C4-2B (cell line): ENCODE data around the gene LUM.

Experiments used
- ZFX ChIP-seq: fragments of 450-650 bp; IDR thresholded peaks from 2 replicates; pipeline ENCODE4 v1.6.1; 2017
- TF ChIP-seq, protein P1 (sequence below): fragments of 450-650 bp; conservative IDR thresholded peaks from 2 replicates; pipeline ENCODE4 v1.5.1; 2017; ENCODE audit warnings: mild to moderate bottlenecking

DNA sequence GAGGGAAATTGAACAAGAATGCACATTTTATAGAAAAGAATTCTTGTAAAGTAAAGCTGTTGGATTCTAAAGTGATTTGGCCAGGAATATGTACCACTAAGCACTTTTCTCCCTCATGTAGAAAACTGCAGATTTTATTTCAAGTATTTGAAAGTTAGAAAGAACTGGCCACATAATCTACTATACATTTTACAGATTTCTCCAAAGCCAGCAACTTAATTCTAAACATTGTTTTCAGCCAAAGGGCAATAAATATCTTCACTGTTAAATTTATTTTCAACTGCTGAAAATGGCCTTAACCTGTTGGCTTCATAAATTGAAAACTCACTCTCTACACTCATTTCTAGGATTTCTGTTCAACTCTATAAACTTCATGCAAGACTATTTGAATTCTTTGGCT, 37.9 kb downstream of the LUM start:
- TF ChIP-seq, protein P1, sequence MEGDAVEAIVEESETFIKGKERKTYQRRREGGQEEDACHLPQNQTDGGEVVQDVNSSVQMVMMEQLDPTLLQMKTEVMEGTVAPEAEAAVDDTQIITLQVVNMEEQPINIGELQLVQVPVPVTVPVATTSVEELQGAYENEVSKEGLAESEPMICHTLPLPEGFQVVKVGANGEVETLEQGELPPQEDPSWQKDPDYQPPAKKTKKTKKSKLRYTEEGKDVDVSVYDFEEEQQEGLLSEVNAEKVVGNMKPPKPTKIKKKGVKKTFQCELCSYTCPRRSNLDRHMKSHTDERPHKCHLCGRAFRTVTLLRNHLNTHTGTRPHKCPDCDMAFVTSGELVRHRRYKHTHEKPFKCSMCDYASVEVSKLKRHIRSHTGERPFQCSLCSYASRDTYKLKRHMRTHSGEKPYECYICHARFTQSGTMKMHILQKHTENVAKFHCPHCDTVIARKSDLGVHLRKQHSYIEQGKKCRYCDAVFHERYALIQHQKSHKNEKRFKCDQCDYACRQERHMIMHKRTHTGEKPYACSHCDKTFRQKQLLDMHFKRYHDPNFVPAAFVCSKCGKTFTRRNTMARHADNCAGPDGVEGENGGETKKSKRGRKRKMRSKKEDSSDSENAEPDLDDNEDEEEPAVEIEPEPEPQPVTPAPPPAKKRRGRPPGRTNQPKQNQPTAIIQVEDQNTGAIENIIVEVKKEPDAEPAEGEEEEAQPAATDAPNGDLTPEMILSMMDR = no peak
- no peak for TF ChIP-seq ZFX
